ENCODE data around the gene PDCD5.
"Not testable (repeated sequence)": the region's sequence is repeated elsewhere in the genome, so short reads cannot be mapped to it uniquely, and the experiment has no call there.

Gene PDCD5, protein sequence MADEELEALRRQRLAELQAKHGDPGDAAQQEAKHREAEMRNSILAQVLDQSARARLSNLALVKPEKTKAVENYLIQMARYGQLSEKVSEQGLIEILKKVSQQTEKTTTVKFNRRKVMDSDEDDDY

DNA sequence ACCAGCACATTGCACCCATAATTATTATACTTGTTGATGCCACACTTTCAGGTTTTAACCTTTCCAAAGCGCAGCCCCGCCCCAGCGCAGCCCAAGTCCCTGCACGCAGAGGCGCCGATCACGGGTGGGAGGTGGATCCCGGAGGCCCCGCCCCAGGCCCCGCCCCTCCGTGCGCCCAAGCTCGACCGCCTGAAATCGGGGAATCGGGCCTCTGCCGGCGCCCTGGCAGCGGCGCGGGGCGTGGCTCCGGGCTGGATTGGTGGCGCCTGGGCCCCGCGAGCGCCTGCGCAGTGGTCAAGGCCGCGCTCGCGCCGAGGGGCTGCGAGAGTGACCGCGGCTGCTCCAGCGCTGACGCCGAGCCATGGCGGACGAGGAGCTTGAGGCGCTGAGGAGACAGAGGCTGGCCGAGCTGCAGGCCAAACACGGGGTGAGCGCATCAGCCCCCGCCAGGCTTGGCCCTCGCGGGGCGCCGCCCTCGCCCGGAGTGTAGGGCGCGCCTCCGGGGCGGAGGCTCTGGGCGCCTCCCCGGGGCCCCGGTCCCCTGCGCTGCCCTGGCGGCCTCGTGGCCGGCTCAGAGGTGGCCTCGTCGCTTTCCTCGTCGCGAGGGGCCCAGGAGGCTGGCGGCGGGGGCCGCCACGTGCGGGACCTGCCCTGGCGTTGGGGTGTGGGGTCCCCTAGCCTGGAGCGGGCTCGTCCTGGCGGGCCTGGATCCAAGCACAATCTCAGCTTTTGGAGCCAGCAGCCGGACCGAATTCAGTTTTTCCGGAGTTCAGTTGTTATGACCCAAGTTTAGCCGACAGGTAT lies at the start of gene PDCD5:
PDCD5 (plus strand) TSS at position 290 of the 804 bp plus-strand sequence; CDS start at position 362, 72 bp downstream.
- peak; percentile 94 to 98 (median 96) for DNase-seq (ENCODE audit: low read depth in 3 of 3)

DNA sequence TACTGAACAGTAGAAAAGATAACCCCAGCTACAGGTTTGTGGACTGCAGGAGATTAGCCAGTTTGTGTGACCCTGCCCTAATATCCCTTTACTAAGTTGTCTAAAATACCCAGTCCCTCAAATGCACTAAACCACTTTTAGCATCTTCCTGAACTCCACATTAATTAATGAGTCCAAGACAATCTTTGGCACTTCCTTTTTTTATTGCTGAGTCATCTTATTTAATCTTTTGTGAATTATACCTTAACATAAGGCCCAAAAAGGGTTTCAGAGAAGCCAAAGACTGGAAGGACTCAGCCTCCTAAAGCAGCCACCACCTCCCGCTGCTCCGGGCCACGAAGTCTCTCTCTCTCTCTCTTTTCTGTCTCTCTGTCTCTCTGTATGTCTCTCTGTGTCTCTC lies 48.8 kb upstream of the PDCD5 start:
- no peak for DNase-seq (ENCODE audit: low read depth in 3 of 3)

DNA sequence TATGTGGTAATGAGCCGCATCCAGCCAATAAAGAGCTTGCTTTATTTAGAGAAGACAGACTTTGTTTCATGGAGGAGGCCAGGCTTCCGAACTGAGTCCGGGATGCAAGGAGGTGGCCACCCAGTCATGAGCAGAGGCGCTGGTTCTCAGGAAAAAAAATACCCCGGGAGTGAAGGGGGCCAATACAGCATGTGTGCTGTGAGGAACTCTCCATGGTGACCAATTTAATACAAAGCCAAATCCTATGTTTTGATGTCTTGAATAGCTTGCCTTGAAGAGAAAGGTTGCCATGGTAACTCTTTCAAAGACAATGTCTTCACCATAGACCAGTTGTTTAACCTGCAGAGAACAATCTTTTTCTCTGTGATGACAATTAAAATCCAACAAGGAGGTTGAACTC lies 43.4 kb upstream of the PDCD5 start:
- DNase-seq (ENCODE audit: low read depth in 3 of 3), result no peak

DNA sequence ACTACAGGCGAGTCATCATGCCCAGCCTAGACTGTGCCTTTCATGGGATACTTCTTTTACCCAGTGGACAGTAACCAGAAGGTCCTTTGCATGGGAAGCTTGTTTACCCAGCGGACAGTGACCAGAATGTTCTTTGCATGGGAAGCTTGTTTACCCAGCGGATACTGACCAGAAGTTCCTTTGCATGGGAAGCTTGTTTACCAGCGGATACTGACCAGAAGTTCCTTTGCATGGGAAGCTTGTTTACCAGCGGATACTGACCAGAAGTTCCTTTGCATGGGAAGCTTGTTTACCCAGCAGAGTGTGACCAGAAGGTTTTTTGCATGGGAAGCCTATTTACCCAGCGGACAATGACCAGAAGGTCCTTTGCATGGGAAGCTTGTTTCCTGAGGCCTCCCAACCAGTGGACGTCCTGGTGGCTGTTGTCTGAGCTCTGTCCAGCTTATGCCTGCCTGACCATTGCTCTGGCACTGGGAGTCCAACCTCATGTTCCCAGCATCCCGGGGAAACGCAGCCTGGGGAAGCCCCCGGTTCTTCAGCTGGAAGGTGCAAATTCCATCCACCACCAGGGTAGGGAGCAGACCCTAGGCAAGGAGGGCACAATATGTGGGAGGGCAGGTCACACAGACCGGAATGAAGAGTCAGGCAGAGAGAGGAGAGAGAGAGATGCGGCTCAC lies 41.6 kb upstream of the PDCD5 start:
- no peak for DNase-seq (ENCODE audit: low read depth in 3 of 3)

DNA sequence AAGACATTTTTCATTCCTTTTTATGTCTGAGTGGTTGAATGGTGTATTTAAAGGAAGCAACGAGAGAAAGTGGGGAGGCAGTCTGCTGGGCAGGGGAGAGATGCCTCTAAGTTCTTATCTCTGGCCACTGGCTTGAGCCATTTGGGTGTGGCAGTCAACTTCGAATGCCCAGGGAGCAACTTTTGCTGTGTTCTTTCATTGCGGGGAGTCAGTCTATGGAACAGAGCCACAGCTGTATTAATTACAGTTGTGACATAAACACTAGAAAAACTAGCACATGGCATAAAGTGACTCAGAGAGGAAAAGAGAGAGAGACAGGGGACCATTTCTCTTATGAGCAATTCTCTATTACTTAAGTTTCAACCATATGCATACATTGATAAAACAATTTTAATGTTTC lies 40.4 kb upstream of the PDCD5 start:
- DNase-seq (ENCODE audit: low read depth in 3 of 3), result no peak

DNA sequence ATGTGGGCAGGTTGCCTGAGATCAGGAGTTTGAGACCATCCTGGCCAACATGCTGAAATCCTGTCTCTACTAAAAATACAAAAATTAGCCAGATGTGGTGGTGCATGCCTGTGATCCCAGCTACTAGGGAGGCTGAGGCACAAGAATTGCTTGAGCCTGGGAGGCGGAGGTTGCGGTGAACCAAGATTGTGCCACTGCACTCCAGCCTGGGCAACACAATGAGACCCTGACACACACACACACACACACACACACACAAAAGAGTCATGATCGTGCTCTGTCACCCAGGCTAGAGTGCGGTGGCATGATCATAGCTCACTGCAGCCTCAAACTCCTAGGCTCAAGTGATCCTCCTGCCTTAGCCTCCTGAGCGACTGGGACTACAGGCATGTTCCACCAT lies 39.6 kb upstream of the PDCD5 start:
- DNase-seq (ENCODE audit: low read depth in 3 of 3), result not testable (repeated sequence)

DNA sequence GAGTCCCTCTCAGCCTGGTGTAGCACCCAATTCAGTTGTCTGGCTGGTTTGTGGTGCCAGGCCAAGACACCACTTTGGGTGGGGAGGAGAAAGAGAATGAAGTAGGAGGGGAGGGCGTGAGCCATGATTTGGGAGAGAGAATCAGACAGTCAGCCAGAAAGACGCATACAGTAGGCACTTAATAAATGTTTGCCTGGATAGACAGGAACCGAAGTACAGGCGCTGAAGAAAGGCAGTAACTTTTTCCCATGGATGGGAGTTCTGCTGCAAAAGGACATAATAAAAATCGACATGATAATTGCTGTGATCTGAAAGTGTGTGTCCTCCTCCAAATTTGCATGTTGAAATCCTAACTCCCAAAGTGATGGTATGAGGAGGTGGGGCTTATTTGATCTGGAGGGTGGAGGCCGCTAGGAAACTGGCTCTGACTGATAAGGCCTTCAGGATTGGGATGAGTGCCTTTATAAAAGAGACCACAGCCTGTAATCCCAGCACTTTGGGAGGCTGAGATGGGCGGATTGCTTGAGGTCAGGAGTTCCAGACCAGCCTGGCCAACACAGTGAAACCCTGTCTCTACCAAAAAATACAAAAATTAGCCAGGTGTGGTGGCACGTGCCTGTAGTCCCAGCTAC lies 38.4 kb upstream of the PDCD5 start:
- no peak for DNase-seq (ENCODE audit: low read depth in 3 of 3)

DNA sequence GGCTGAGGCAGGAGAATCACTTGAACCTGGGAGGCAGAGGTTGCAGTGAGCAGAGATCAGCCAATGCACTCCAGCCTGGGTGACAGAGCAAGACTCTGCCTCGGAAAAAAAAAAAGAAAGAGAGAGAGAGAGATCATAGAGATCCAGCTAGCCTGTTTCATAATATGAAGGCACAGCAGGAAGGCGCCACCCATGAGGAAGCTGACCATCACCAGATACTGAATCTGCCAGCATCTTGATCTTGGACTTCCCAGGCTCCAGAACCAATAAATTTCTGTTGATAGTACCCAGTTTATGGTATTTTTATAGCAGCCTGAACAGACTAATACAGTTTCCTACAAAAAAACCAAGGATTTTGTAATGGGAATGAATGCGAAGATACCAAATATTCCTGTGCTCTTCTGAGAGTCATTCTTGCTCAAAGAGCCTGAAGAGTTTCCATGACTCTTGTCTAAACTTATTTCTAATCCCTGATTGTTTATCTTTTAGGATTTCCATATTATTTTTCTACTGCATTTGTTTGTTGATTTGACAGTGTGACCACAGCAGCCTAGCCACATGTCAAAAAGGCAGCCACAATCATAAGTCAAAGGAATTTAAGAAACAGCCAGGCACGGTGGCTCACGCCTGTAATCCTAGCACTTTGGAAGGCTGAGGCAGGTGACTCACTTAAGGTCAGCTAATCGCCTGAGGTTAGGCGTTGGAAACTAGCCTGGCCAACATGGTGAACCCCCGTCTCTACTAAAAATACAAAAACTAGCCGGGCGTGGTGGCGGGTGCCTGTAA lies 37.7 kb upstream of the PDCD5 start:
- no peak for DNase-seq (ENCODE audit: low read depth in 3 of 3)

DNA sequence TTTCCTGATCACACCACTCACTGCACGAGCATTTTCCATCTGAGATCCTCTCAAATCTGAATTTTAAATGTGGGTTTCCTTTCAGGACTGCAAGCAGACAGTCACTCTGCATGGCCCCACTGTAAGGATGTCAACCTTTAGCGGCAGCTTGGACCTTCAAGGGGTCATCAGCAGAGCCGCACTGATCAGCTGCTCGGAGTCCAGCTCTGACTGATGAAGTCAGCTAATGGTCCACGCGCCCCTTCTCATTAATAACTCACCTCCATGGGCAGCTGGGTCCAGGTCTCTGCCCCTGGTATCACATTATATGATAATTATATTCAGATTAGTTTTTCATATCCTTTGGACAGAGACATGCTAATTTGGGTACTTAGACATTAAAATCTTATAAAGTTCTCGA lies 36.1 kb upstream of the PDCD5 start:
- DNase-seq (ENCODE audit: low read depth in 3 of 3), result no peak

DNA sequence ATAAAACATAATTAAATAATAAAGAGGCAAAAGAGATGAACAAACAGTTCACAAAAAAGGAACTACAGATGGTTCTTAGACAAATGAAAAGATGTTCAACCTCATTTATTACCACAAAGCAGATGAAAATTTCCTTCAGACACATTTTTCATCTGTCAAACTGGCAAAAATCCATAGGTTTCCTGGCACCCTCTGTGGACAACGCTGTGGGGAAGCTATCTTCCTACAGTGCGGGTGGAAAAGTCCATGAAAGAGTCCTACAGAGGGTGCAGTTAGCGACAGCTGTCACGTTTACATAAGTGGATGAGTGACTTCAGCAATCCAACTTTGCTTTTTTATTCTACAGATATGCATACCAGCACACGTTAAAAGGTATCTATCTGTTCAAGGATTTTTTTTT lies 30.3 kb upstream of the PDCD5 start:
- no peak for DNase-seq (ENCODE audit: low read depth in 3 of 3)

DNA sequence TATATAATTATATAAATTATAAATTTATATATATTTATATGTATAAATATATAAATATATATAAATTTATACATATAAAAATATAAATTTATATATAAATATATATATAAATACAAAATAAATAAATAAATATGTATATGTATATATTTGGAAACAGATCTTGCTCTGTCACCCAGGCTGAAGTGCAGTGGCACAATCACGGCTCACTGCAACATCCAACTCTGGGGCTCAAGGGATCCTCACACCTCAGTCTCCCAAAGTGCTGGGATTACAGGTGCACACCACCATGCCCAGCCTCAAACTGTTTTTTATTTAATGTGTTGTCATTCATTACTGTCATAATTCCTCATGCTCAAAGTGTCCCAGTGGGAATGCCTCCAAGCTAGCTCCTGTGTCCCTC lies 25.2 kb upstream of the PDCD5 start:
- DNase-seq (ENCODE audit: low read depth in 3 of 3), result no peak

DNA sequence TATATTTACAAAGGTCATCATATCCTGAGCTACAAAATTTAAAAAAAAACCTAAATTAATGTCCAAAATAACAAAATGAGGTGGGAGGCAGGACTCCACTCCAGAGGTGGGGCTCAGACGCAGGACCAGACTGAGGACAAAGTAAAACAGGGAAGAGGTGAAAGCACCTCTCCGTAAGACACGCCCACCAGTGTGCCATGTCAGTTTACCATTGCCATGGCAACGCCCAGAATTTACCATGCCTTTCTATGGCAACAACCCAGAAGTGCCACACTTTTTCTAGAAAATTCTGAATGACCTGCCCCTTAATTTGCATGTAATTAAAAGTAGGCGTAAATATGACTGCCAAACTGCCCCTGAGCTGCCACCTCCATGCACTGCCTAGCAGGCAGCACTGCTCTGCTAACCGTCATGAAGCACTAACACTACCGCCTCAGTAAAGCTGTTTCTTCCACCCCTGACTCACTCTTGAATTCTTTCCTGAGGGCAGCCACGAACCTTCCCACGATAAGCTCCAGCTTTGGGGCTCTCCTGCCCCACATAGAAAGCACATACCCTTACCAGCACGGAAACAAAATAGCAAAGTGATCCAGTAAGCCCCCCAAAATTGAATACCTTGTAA lies 22.3 kb upstream of the PDCD5 start:
- DNase-seq (ENCODE audit: low read depth in 3 of 3), result no peak

DNA sequence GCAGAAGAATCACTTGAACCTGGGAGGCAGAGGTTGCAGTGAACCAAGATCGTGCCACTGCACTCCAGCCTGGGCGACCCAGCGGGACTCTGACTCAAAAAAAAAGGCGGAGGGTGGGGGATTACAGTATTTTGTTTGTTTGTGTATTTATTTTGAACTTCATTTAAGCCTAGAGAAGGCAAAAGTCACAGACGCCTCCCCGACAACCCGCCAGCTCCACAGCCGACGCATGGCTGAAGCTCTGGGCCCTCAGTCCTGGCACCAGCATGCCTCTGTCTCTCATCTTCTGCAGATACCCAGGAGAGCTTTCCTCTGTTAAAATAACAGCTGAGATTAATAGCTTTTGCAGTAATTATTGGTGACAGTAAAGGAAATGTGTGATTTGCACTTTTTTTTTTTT lies 17.2 kb upstream of the PDCD5 start:
- DNase-seq (ENCODE audit: low read depth in 3 of 3), result no peak

DNA sequence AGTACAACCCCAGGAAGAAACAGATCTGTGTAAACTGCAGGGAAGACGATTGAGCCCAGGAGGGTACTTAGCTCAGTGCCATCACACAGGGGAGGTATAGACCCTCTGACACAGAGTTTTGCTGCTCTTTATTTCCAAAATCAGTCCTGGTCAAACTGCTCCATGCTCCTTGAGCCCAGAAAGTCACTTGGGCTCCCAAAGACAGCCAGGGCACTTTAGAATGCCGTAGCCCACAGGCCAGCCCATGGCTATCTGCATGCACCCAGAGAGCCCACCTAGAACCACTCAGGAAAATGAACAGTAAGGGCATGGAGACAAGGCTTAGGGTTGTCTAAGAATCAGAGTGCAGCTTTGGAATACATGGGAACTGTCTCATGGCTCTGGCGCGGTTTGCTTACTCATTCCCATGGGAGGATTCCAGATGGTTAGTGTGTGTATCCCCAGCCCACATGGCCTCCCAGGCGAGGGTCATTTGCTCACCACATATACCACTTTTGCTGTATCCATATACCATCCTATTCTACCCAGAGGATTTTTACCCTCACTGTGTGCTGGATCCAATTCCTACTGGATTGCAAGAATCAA lies 14.7 kb upstream of the PDCD5 start:
- no peak for DNase-seq (ENCODE audit: low read depth in 3 of 3)

DNA sequence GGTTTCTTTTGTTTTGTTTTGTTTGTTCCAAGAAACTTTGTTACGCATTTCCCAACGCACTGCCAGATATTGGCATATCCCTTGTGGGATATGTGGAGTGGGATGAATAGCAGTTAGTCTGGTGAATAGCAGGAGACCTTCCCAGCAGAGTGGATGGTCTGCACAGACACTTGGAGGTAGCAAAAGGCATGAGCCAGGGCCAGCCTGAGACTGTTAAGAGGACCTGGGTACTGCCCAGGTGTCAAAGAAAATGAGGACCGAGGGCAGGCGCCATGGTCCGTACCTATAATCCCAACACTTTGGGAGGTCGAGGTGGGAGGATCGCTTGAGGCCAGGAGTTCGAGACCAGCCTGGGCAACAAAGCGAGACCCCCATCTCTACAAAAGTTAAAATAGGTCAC lies 13.5 kb upstream of the PDCD5 start:
- no peak for DNase-seq (ENCODE audit: low read depth in 3 of 3)

DNA sequence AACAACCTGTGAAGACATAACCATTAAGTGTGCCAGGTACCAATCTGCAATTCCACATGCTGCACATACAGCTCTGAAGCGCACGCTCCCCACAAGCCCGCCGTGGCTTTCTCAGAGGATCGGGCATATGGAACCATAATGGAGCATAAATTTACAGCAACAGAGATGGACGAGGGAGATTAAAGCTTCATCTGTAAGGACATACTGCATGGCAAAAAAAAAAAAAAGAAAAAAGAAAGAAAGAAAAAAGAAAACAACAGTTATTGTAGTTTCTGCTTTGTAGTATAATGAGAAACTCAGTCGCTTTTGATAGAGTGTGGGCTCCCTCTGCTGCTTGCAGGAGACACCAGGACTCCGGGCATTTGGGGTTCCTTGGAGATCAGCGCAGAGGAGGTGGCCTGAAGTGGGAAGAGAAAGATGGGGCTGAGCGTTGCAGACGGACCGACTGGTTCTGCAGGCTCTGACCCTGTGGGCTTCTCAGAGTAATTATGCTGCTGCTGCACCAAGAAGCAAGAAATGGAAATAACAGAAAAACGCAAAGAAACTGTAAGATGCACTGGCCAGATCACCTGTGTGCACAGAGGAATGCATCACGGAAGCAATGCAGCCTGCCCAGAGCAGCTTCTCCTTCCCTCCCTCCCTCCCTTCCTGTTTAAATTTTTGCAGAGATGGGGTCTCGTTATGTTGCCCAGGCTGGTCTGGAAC lies 10.8 kb upstream of the PDCD5 start:
- peak in 2 of 3 experiments; percentile 15 to 22 for DNase-seq (ENCODE audit: low read depth in 3 of 3)

DNA sequence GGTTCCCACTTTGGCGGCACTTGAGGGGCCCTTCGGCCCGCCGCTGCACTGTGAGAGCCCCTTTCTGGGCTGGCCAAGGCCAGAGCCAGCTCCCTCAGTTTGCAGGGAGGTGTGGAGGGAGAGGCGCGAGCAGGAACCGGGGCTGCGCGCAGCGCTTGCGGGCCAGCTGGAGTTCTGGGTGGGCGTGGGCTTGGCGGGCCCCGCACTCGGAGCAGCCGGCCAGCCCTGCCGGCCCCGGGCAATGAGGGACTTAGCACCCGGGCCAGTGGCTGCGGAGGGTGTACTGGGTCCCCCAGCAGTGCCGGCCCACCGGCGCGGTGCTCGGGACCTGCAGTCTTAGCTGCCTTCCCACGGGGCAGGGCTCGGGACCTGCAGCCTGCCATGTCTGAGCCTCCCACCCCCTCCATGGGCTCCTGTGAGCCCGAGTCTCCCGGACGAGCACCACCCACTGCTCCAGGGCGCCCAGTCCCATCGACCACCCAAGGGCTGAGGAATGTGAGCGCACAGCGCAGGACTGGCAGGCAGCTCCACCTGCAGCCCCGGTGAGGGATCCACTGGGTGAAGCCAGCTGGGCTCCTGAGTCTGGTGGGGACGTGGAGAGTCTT lies 9.4 kb upstream of the PDCD5 start:
- not testable (repeated sequence) for DNase-seq (ENCODE audit: low read depth in 3 of 3)

DNA sequence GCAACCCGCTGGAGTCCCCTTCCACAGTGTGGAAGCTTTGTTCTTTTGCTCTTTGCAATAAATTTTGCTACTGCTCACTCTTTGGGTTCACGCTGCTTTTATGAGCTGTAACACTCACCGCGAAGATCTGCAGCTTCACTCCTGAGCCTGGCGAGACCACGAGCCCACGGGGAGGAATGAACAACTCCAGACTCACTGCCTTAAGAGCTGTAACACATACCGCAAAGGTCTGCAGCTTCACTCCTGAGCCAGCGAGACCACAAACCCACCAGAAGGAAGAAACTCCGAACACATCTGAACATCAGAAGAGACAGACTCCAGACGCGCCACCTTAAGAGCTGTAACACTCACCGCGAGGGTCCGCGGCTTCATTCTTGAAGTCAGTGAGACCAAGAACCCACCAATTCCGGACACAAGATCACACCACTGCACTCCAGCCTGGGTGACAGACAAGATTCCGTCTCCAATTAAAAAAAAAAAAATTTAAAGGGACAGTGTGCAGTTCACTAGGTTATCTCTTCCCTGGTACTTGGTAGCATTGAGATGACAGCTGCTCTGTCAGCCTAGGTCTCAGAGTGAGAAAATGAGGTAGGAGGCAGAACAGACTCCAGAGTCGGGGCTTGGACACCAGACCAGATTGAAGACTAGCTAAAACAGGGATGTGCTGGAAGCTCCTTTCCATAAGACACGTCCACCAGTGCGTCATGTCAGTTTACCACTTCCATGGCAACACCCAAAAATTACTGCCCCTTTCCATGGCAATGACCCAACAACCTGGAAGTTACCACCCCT lies 8.1 kb upstream of the PDCD5 start:
- DNase-seq (ENCODE audit: low read depth in 3 of 3), result not testable (repeated sequence)

DNA sequence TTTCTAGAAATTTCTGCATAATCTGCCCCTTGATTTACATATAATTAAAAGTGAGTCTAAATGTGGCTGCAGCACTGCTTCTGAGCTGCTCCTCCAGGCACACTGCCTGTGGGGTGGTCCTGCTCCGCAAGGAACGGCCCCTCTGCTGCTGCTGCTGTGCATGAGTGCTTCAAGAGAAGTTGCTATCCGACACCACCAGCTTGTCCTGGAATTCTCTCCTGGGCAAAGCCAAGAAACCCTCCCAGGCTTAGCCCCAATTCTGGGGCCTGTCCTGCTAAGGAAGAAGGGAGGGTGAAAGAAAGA lies 7.5 kb upstream of the PDCD5 start:
- DNase-seq (ENCODE audit: low read depth in 3 of 3), result no peak
